BE2C (cell line): ENCODE measurements around the gene TEX12. TPM values are rescaled to one million over a fixed set of nuclear protein-coding genes. Genes with fewer than 3 reads are reported as not detected.

Experiments
- DNase-seq: peaks from one replicate; pipeline ENCODE4 v3.0.0-alpha.2; 2020
- H3K27me3 ChIP-seq: fragments of 250-450 bp; sonication (Bioruptor Pico); 2 replicates; pipeline ENCODE4 v1.5.1; 2020; ENCODE audit warnings: mild to moderate bottlenecking
- H3K36me3 ChIP-seq: fragments of 250-450 bp; sonication (Bioruptor Pico); 2 replicates; pipeline ENCODE4 v1.5.1; 2020; ENCODE audit warnings: mild to moderate bottlenecking
- H3K4me1 ChIP-seq: fragments of 250-450 bp; sonication (Bioruptor Pico); 2 replicates; pipeline ENCODE4 v1.5.1; 2020
- H3K4me3 ChIP-seq: 2 replicates; pipeline ENCODE4 v1.5.1; 2011; ENCODE audit warnings: low read depth, low read length
- H3K9me3 ChIP-seq: fragments of 250-450 bp; sonication (Bioruptor Pico); 2 replicates; pipeline ENCODE4 v1.5.1; 2020
- CTCF ChIP-seq: IDR thresholded peaks from 2 replicates; pipeline ENCODE4 v1.5.1; 2012; ENCODE audit warnings: mild to moderate bottlenecking, low read depth, low read length
- polyA plus RNA-seq: library from polyadenylated mRNA; unstranded; fragments of >200 nt; gene quantifications from one replicate; pipeline ENCODE4 v1.2.1, GENCODE V29; 2012; ENCODE audit warnings: low read depth, missing spikeins; ENCODE audit not compliant: insufficient read length, insufficient read depth

TEX12 gene
- polyA plus RNA-seq: not detected

GRCh38 chr11:112167145-112167544, at the start of gene TEX12:
TEX12 (plus strand) TSS chr11:112167372; CDS start chr11:112169269, 1,897 bp downstream.
- Histone ChIP-seq H3K9me3 (no peaks in the 10 kb centered on the region), H3K4me1 (no peaks in the 10 kb centered on the region), H3K27me3 (no peaks in the 10 kb centered on the region), H3K4me3 (no peak within 1 kb of the TSS), H3K36me3 (no peaks in the 10 kb centered on the region)
- DNase-seq: no peak
- no peak for TF ChIP-seq CTCF

GRCh38 chr11:112118176-112118575, 49.0 kb upstream of the TEX12 start:
- Histone ChIP-seq H3K9me3 (no peaks in the 10 kb centered on the region), H3K36me3 (no peaks in the 10 kb centered on the region), H3K4me1 (no peaks in the 10 kb centered on the region), H3K4me3 (no peak overlapping the region), H3K27me3 (no peaks in the 10 kb centered on the region)
- no peak for DNase-seq
- no peak for TF ChIP-seq CTCF

GRCh38 chr11:112121981-112122615, 45.1 kb upstream of the TEX12 start:
- Histone ChIP-seq H3K9me3 (no peaks in the 10 kb centered on the region), H3K4me1 (no peaks in the 10 kb centered on the region), H3K4me3 (no peak overlapping the region), H3K27me3 (no peaks in the 10 kb centered on the region), H3K36me3 (no peaks in the 10 kb centered on the region)
- DNase-seq: no peak
- TF ChIP-seq CTCF: no peak

- Histone ChIP-seq H3K4me3 (no peak overlapping the region), H3K9me3 (no peaks in the 10 kb centered on the region), H3K36me3 (no peaks in the 10 kb centered on the region), H3K4me1 (no peaks in the 10 kb centered on the region), H3K27me3 (no peaks in the 10 kb centered on the region)
- no peak for TF ChIP-seq CTCF
- no peak for DNase-seq
Observed at GRCh38 chr11:112123129-112123528, 44.0 kb upstream of the TEX12 start.

- no peak for TF ChIP-seq CTCF
- Histone ChIP-seq H3K4me1 (peaks cover 3% of the 10 kb centered on the region; the same call in 1 of the 2 replicates), H3K27me3 (no peaks in the 10 kb centered on the region), H3K36me3 (no peaks in the 10 kb centered on the region), H3K9me3 (no peaks in the 10 kb centered on the region), H3K4me3 (no peak overlapping the region)
- DNase-seq: no peak
Observed at GRCh38 chr11:112127056-112127455, 40.1 kb upstream of the TEX12 start.

- Histone ChIP-seq H3K27me3 (no peaks in the 10 kb centered on the region), H3K9me3 (no peaks in the 10 kb centered on the region), H3K36me3 (no peaks in the 10 kb centered on the region), H3K4me1 (peaks cover 3% of the 10 kb centered on the region; the same call in 1 of the 2 replicates), H3K4me3 (no peak overlapping the region)
- no peak for TF ChIP-seq CTCF
- peak; percentile 64 for DNase-seq
Observed at GRCh38 chr11:112128483-112129121, 38.6 kb upstream of the TEX12 start.
